SHP77 (cell line): ENCODE measurements around the gene BUD23.
"Not testable (repeated sequence)": the region's sequence is repeated elsewhere in the genome, so short reads cannot be mapped to it uniquely, and the experiment has no call there.

Experiments
- DNase-seq, 2 experiments: peaks; one replicate each; lab custom pipeline; 2025; lab: John Stamatoyannopoulos, UW

Gene BUD23

GRCh38 chr7:73668103-73668885 is 15.1 kb upstream of the BUD23 start:
- no peak for DNase-seq

DNA sequence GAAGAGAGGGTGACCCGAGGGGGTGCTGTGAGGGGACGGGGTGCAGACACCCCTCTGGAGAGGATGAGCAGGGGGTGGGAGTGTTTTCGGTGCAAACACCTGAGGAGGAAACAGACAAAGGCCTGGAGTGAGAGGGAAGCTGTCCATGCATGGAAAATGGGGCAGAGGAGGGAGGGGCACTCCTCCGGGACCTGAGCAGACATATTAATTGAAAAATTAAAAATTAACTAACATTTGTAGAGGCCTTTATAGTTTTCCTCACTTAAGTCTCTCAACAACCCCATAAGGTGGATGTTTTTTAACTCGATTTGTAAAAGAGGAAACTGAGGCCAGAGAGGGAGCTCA is 14.5 kb upstream of the BUD23 start:
- DNase-seq, result no peak

DNA sequence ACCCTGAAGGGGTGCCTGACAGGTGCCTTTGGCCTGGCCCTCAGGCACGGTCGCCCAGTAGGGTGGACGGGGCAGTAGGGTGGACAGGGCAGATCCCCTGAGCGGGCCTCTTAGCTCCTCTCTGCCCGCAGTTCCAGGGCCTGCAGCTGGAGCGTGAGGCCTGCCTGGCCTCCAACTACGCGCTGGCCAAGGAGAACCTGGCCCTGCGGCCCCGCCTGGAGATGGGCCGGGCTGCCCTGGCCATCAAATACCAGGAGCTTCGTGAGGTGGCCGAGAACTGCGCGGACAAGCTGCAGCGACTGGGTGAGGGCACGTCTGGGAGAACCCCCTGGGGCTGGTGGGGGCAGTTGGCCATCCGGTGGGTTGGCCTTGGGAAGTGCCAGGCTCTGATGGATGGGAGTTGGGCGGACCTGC is 14.1 kb upstream of the BUD23 start:
- no peak for DNase-seq

- DNase-seq, result no peak
Observed at GRCh38 chr7:73669858-73670385, 13.5 kb upstream of the BUD23 start.

- DNase-seq, result no peak
Observed at GRCh38 chr7:73671322-73671661, 12.1 kb upstream of the BUD23 start.

GRCh38 chr7:73671857-73672445 is 11.4 kb upstream of the BUD23 start:
- no peak for DNase-seq

- DNase-seq, result no peak
Observed at GRCh38 chr7:73674468-73675124, 8.8 kb upstream of the BUD23 start.

GRCh38 chr7:73676062-73676461 is 7.3 kb upstream of the BUD23 start:
- DNase-seq, result not testable (repeated sequence)

- no peak for DNase-seq
Observed at GRCh38 chr7:73678862-73679261, 4.5 kb upstream of the BUD23 start.

DNA sequence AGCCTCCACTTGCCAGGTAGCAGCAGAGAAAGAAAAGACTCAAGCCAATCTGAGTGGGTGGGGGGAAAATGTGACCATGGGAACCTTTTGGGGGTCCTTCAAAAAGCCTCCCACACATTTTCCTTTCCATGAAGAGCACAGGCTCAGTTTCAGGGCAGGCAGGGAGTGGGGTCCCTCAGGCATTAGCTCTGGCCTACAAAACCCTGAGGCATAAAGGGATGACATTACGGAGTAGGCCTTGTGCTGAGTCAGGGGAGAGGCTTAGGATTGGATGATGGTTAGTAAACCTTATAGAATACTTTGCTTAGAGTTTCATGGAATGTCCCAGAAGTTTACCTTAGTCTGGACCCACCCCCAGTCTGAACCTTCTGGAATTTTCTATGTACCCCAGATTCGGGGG is 3.7 kb upstream of the BUD23 start:
- DNase-seq, result no peak

- no peak for DNase-seq
Observed at GRCh38 chr7:73680501-73680900, 2.9 kb upstream of the BUD23 start.

DNA sequence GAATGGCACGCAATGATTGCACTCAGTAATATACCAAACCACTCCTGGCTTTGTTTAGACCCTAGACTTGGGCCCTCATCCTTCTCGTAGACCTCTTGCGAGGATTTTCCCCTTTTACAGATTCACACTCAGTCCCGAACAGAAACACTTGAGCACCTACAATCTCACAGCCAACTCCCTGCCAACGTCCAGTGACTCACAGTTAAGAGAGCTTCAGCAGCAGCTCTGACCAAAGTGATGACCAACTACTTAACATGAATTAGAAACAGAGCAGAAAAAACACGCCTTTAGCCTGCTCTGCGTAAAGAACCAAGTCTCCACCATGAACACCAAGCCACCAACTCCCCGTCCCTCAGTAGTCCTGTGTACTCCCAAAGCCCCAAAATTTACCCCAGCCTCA is 2.4 kb upstream of the BUD23 start:
- DNase-seq, result no peak

DNA sequence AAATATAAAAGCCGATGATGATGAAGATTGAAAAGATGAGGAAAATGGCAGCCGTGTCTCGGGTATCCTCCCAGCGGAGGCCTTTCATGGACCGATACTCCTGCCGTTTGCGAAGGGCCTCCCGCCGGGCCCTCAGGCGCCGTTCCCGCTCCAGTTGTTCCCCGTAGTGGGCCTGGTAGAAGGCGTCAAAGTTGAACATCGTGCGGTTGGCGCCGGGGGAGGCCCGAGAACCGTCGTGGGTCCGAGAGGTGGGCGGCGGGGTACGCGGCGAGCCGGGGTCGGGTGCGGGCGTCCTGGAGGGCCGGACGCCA is 697 bp upstream of the BUD23 start:
- no peak for DNase-seq

DNA sequence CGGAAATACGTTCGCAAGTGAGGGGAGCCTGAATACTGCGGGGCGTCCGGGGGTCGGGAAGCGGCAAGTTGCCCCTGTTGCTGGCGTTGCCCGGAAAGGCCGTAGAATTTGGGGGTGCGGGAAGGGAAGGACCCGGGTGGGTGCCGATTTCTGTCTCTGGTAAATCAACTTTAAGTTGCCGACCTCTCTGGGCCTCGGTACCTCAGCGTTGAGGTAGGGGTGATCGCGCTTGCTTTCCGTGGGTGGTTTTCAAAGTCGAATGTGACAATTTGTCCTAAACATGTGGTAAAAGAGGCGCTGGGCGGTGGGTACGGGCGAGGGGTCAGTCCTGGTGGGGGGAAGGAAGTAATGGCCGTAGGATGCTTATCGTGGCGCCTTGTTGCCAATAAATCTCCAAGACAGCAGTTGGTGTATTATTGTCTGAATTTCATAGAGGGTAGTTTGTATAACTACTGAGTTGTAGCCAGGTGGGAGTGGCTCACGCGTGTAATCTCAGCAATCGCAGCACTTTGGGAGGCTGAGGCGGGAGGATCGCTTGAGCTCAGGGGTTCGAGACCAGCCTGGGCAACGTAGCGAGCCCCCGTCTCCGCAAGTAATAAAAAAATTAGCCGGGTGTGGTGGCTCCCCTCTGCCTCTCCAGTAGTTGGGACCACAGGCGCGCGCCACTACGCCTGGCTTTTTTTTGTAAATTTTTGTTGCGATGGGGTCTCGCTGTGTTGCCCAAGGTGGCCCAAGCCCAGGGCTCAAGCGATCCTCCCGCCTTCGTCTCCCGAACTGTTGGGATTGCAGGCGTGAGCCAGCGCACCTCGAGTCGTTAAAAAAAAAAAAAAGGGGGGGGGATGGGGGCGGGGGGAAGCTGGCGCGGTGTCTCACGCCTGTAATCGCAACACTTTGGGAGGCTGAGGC is 644 bp downstream of the BUD23 start:
- no peak for DNase-seq

- no peak for DNase-seq
Observed at GRCh38 chr7:73685311-73685710, 1.9 kb downstream of the BUD23 start.

- no peak for DNase-seq
Observed at GRCh38 chr7:73688288-73688687, 4.9 kb downstream of the BUD23 start.

GRCh38 chr7:73690646-73691045 is 7.2 kb downstream of the BUD23 start:
- no peak for DNase-seq

GRCh38 chr7:73696372-73696771 is 13.0 kb downstream of the BUD23 start:
- DNase-seq, result no peak

DNA sequence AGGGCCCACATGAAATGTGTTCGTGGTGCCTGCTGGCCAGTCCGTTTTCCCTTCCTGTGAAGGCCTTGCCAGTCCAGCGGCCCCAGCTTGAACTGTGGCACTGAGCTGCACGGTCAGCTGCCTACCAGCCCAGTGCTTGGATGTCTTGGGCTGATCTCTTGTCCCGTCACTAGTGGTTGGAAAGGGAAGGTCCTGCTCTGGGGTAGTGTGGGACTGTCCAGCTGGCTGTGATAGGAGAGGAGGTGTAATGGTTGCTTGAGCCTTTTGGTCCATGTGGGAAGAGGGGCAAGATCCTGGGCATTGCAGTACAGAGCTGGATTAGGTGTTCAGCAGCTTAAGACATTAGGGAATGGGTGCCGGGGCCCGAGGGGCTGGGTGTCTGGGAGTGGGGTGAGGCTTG is 15.0 kb downstream of the BUD23 start:
- DNase-seq, result no peak

- no peak for DNase-seq
Observed at GRCh38 chr7:73699370-73700068, 16.1 kb downstream of the BUD23 start.

GRCh38 chr7:73700069-73700423 is 16.6 kb downstream of the BUD23 start:
- no peak for DNase-seq

DNA sequence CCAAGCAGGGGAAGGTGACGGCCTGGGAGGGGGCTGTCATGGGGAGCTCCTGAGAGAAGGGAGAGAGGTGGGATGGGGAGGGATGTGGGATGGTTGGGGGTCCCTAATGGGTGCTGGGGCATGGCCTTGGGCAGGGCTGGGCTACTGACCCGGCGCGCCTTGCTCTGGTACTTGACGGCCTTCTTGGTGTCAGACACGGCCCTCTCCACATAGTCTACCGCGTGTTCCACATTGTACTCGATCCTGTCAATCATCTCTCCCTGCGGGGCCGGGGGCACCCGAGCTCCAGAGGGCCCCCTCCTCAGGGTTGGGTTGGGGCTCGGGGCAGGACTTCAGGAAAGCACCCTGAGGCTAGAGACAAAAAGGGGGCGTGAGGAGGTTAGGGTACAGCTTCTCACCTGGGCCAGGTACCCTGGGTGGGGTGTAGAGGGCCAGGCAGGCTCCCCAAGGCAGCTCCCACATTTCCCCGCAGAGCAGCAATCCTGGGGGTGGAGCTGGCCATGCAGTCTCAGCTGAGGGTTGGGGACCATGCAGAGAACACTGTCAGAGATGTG is 17.3 kb downstream of the BUD23 start:
- no peak for DNase-seq
